HG03521 (cell line): ENCODE data around the gene ANKRD52.
A peak's percentile ranks its signal among the peaks of the same experiment; 100 is the strongest.
"Not testable (repeated sequence)": the region's sequence is repeated elsewhere in the genome, so short reads cannot be mapped to it uniquely, and the experiment has no call there.

Source experiments
- ATAC-seq: cut with Tn5 transposase; IDR thresholded peaks from one replicate; pipeline ENCODE4 v1.9.1; 2021; ENCODE audit warnings: mild to moderate bottlenecking, moderate library complexity; ENCODE audit not compliant: unreplicated experiment

The ANKRD52 gene

DNA sequence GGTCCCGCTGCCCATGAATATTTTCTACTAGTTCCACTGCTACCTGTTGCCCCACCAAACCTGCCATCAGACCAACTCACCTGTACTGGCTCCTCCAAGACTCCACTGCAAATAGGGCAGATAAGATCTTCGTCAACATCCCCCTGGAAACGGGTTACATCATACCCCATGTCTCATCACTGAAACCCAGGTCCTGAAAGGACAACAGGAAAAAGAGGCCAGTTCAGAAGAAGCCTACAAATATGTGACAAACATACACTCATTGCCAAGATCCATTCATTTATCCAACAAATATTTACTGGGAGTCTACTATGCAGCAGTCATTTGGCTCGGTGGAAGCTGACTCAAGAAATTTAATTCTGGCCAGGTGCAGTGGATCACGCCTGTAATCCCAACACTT, 44.3 kb downstream of the ANKRD52 start:
- ATAC-seq, result no peak

DNA sequence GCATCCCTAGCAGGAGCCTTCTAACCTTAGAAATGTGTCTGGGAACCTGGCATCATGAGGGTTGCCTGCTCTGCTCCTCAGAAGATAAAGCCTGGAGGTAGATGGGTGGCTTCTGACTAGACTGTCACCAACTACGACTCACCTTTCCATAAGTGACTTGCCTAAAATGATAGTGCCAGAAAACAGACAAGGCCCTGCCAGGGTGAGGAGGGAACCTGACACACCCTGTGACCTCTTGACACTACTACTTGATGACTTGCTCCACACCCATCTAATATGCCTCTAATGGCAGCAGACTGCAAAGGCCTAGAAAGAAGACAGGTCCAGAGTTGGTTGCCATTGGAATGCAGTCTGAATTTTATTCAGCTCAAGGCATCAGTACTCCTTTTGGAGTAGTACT, 45.8 kb downstream of the ANKRD52 start:
- no peak for ATAC-seq

DNA sequence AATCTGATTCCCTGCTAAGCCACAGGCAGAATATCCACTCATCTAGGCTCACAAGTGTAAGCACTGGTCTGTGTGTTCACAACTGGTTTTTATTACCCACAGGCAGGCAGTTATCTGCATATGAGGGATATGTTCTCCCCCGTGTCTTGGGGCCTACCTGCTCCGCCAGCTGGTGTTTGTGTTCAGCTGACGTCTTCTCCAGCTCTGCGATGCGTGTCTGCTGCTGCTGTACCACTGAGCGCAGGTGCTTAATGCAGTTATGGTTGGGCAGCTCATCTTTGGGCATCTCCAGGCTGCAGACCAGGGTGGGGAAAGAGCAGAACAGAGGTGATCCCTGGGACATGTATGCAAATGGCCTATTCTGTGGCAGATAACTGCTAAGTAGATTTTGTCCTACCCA, 50.2 kb downstream of the ANKRD52 start:
- no peak for ATAC-seq

DNA sequence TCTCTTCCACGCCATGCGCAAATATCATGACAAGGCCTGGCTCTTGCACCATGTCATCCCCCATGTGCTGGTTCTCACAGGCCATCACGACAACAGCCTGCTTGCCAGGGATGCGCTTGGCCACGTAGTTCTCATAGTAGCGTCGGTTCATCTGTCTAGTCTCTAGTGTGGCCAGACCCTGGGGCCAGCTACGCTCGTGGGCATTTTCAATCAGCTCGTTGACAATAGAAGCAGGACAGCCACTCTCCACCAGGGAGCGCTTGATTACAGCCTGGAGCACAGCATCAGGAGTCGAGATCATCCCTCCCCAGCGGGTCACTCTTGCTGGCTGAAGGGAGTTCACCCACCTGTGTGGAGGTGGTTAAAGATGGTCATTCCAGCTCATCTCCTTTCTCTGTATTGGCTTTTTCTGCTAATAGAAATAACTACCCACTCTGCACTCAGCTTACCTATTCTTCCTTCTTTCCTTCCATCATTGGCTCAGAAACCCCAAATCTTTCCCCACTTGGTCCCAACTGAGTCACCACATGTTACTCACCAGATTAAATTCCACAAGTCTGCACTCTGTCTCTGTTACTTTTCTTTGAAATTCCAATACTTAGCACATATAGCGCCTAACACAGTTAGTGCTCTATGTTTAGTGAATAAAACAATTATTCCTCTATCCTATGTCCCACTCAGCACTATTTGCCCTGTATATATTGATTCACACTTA, 51.6 kb downstream of the ANKRD52 start:
- no peak for ATAC-seq

DNA sequence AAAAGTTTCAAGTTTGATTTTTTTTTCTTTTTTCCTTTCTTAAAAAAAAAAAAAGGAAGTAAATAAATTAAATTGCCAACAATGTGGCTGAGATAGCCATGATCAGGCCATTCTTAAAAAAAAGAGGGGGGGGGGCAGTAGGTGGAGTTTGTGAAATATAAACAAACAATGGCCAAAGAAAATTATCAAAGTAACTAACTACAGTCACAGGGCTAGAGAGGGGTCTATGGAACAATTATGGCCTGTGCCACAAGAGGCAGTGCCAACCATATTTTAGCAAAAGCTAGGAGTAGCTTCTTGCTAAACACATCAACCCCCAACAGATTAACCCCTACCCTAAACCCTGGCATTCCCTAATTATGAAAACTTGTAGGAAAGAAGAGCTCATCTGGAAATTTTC, 52.7 kb downstream of the ANKRD52 start:
- no peak for ATAC-seq

DNA sequence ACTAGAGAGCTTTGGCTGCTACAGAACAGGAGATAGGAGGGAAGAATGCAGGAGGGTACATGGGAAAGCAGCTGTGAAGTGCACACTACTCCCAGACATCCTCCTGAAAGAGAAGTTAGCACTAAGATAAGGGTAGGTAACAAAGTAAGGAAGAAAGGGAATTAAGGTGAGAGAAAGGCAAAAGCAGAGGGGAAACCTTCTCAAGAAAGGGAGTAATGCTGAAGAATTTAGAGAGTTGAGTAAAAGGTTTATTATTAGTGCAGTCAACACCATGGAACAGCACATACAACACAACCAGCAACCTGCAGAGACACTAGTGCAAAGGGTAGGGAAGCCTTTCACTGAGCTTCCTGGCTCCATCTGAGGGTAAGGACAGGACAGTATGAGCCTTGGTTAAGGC, 53.9 kb downstream of the ANKRD52 start:
- ATAC-seq, result no peak

DNA sequence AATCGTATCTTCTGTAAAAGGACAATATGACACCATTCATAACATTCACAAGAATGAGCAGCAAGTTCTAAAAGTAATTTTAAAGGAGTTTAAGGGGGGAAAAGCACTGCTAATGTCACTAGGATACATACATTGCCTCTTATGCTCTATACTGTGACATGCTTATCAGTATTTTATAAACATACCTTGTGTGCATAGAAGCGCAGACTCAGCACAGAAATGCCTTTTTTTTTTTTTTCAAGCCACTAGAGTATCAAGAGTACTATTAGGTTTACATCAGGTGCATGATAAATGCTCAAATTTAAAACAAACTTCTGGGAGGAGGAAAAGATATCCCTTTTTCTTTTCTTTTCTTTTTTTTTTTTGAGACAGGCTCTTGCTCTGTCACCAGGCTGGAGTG, 55.3 kb downstream of the ANKRD52 start:
- ATAC-seq, result no peak

DNA sequence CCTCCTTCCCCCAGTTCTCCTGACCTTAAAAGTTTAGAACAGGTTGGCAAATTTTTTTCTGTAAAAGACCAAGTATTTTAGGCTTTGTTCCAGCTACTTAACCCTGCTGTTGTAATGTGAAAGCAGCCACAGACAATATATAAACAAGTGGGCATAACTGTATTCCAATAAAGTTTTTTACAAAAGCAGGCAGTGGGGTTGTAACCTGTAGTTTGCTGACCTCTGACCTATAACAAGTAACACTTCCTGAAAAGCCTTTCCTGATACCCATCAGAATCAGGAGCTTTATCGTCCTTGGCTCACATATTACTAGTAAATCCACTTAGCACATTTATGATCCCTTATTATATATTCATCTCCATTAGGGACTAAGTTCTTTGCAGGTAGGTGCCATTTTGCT, 55.8 kb downstream of the ANKRD52 start:
- ATAC-seq, result no peak

DNA sequence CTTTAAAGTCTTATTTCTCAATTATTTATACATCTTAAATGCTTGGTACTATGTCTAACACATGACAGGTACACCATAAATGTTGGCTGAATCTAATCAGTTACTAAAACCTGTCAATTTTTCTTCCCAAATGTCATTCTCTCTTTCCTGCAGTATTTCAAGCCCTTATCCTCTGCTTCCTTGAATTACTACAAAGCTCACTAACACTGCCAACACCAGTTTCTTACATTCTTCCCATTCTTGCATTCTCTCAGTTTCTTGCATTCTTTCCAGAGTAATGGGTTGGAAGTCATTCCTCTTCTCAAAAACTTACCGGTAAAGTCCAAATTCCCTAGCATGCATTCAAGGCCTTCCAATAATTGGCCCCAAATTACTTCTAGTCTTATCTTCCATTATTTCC, 59.3 kb downstream of the ANKRD52 start:
- ATAC-seq, result no peak

DNA sequence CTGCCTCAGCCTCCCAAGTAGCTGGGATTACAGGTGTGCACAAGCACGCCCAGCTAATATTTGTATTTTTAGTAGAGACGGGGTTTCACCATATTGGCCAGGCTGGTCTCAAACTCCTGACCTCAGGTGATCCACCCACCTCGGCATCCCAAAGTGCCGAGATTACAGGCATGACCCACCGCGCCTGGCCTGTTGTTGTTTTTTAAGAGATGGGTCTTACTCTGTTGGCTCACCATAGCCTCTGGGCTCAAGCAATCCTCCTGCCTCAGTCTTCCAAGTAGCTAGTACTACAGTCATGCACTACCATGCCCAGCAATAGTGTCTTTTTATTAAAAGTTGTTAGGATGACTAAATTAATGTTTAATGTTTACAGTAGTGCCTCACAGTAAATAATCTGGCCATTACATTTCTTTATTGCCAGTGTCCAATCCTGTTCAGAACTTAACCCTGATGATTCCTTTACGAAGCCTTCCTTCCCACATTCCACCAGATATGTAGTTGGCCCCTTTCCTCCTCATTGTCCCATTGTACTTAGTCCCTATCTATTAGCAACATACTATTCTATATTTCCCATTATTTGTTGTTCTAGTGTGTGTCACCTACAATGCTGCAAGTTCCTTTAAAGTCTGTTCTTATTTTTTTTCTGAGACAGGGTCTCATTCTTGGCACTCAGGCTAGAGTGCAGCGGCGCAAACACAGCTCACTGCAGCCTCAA, 60.1 kb downstream of the ANKRD52 start:
- no peak for ATAC-seq

DNA sequence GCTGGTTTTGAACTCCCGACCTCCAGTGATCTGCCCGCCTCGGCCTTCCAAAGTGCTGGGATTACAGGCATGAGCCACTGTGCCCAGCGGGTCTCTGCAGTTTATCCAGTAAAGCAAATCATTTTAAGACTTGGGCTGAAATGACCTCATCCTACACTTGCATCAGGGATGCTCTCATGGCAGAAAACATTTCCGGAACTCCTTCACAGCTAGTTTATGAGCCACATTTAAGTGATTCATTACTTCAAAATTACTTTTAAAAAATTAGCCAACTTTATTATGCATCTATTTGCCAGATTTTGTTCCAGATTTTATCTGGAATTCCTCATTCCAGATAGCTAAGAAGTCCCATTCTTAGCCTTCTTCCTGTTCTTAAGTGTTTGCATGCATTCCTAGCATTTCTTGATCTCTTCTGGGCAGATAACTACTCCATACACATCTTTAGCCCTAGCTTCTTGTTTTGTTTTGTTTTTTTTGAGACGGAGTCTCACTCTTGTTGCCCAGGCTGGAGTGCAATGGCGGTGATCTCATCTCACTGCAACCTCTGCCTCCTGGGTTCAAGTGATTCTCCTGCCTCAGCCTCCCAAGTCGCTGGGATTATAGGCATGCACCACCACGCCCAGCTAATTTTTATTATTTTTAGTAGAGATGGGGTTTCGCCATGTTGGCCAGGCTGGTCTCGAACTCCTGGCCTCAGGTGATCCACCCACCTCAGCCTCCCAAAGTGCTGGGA, 61.2 kb downstream of the ANKRD52 start:
- not testable (repeated sequence) for ATAC-seq

DNA sequence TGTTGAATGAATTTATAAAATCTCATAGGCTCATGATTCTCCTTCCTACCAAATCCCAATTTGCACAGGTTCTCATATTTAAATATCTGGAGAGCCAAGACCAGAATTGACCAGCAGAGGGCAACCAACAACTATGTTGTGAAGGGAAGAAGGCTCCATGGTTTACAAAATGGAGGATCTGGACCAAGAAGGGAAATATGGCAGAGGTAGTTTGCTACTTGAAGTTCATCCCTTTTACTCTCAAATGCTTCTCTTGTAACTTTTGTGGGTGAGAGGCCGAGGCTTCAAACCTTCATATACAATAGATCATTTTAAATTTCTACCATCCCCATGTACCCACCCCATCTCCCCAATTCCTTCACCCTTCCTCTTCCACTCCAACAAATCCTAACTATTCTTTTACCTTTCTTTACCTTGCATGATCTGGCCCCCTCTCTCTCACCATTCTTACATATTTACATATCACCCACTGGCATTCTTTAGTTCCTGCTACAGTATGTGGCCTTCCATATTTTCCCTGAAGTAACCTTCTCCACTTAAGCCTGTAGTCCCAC, 65.1 kb downstream of the ANKRD52 start:
- ATAC-seq, result no peak

DNA sequence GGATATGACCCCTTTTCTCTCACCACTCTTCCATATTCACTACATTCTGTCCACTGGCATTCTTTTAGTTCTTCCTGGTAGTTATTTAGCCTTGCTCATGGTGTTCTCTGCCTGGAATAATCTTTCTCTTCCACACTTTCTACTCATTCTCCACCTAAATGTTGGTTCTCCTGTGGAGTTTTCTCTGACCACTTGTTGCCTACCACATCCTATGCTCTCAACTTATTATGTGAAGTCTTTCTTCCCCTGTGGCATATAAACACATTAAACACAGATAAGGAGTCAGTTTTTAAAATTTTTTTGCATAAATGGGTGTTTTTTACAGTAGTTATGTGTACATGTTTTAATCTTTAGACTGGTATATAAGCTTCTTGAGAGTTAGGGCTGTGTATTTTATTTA, 65.6 kb downstream of the ANKRD52 start:
- no peak for ATAC-seq

DNA sequence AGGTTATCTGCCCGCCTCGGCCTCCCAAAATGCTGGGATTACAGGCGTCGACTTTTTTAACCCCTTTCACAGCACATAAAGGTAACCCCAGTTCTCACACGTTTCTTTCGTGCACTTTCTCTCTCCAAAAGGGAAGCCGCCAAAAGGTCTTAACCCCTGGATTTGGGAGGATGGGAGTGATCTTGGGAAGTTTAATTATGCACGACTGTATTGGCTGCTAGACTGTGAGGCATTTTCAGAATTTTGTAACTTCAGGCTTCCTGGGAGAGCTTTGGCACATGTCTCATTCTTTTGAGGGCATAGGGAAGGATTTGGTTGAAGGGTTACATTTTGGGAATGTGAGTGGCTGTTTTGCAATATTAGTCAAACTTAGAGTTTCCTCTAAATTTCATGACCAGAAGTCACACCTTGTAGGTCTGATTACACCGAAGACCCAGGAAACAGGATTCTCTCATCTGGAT, 67.5 kb downstream of the ANKRD52 start:
- ATAC-seq, result no peak

DNA sequence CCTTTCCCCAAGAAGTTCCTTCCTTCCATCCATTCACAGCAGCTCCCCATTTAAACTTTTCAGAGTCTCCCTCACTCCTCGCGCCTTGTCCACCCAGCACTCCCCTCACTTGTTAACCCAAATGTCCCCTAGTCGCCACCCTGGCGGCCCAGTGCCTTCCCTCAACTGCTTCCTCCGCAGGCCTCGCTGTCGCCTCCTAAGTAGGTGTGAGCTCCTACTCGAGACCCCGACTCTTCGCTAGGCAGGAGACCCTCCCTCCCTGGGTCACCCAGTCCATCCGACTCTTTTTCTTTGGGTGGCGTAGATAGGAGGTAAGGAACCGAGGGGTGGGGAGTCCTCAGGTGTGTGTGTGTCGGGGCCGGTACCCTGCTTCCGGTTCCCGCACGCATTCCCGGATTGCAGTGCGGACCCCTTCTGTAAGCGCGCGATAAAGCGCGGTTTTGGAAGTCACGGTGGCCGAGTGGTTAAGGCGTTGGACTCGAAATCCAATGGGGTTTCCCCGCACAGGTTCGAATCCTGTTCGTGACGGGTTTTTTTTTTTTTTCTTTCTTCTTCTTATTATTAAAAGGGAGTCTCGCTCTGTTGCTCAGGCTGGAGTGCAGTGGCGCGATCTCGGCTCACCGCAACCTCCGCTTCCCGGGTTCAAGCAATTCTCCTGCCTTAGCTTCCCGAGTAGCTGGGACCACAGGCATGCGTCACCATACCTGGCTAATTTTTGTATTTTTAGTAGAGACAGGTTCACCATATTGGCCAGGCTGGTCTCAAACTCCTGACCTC, 68.1 kb downstream of the ANKRD52 start:
- peak; percentile 29 for ATAC-seq

DNA sequence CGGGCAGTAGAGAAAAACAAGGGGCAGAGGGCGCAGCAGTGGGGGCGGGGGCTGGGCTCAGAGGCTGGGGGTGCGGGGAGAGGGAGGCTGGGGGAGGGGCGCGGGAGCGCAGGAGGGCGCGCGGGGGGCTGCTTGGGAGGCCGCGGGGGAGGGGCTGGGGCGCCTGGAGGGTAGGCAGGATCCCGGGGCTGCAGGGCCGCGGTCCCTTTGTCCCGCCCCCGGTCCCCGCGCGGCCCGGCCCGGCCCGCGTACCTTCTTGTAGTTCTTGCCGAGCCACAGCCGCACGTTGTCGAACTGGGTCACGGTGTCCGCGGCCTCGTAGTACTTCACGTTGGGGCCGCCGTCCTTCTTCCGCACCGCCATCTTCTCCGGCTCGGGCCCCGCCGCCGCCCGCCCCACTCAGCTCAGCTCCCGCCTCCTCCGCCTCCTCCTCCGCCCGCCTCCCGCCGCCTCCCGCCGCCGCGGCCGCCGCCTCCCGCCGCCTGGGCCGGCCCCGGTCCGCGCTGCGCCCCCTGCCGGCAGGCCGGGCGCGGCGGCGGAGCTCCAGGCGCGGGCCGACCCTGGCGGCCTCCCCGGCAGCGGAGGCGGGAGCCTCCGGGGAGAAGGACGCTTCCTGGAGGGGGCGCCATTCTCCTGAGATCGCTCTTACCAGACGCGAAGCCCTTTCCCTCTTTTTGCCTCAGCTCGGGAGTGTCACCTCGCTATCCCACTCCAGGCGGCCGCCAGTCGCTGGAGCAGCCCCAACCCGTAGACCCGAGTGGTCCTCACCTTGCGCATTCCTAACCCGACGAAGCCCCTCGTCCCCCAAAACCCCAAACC, 68.9 kb downstream of the ANKRD52 start, which contains the start of gene SMARCC2:
TSS of gene SMARCC2 (minus strand) at position 385 of the 819 bp plus-strand sequence. CDS start at position 363, 22 bp downstream.
- peak; percentile 79 for ATAC-seq

DNA sequence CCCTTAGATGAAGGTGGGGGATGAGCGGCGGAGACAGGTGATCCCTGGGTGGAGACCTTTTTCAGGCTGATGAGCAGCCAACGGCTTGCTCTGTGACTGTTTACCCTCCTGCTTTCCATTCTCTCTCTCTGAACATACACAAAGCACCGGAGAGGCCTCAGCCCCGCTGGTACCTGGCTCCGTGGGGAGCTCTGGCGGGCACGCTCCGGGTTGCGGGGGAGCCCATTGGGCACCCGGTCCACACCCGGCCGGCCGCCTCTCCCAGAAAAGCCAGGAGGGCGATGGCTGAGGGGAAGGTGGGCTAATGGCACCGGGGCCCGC, 69.4 kb downstream of the ANKRD52 start:
- ATAC-seq, result peak; percentile 2

DNA sequence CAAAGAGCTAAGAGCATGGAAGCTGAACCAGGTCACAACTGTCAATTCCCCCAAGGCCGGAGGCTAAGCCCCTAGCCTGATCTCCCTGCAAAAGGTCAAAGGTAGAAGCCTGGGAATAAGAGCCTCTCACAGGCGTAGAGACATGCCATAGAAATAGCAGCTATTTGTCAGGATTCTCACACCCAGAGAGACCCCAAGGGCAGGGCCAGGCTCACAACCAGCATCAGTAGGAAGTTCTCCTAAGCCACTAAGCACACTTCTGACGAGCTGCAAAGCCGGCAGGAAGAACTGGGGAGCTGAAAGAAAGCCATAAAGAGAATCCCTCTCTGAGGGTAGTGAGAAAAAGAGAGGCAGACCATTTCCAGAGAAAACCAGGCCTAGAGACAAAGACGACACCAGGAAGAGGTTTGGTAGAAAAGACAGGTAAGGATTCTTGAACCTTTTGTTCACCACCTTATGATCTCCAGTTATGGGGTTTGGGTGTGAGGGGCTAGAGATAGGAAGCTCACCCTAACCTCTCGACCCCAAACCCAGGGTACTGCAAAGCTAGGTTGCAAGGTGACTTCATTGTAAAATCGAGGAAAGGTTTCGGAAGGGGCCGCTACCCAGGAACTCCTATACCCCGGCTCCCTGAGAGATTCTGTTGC, 69.9 kb downstream of the ANKRD52 start:
- ATAC-seq, result no peak
